Endodermal cell (in vitro differentiated cells): Measurements from ENCODE around the gene ELP5. TPM values are rescaled to one million over a fixed set of nuclear protein-coding genes. Genes with fewer than 3 reads are reported as not detected.
A peak's percentile ranks its signal among the peaks of the same experiment; 100 is the strongest.
"Not testable (repeated sequence)": the region's sequence is repeated elsewhere in the genome, so short reads cannot be mapped to it uniquely, and the experiment has no call there.

Experiments
- DNase-seq: peaks from one replicate; pipeline ENCODE4 v3.0.0-alpha.2; 2017
- H3K27ac ChIP-seq: 2 replicates; pipeline ENCODE4 v1.5.1; 2013; ENCODE audit warnings: mild to moderate bottlenecking, low read depth, low read length, moderate library complexity
- H3K27me3 ChIP-seq: 2 replicates; pipeline ENCODE4 v1.6.1; 2013; ENCODE audit warnings: mild to moderate bottlenecking, low read length, moderate library complexity; ENCODE audit not compliant: insufficient read depth, control insufficient read depth, poor library complexity, severe bottlenecking
- H3K36me3 ChIP-seq: 2 replicates; pipeline ENCODE4 v1.7.0; 2013; ENCODE audit warnings: mild to moderate bottlenecking, low read length, moderate library complexity; ENCODE audit not compliant: control insufficient read depth, insufficient read depth
- H3K4me1 ChIP-seq: one replicate; pipeline ENCODE4 v1.7.0; 2013; ENCODE audit warnings: low read length; ENCODE audit not compliant: control insufficient read depth, insufficient read depth
- H3K4me3 ChIP-seq: 2 replicates; pipeline ENCODE4 v1.5.1; 2013; ENCODE audit warnings: mild to moderate bottlenecking, low read length, moderate library complexity
- H3K9ac ChIP-seq: 2 replicates; pipeline ENCODE4 v1.6.1; 2013; ENCODE audit warnings: mild to moderate bottlenecking, low read length, moderate library complexity; ENCODE audit not compliant: poor library complexity, severe bottlenecking; ENCODE audit errors: extremely low read depth
- H3K9me3 ChIP-seq: 2 replicates; pipeline ENCODE4 v1.6.1; 2013; ENCODE audit warnings: mild to moderate bottlenecking, low read length, moderate library complexity; ENCODE audit not compliant: control insufficient read depth
- H3K27ac Mint-ChIP-seq: 2 replicates; pipeline ENCODE4 v1.8.0; 2020; ENCODE audit warnings: mixed read lengths
- H3K27me3 Mint-ChIP-seq: 2 replicates; pipeline ENCODE4 v1.8.0; 2021; ENCODE audit warnings: mild to moderate bottlenecking, mixed read lengths; ENCODE audit not compliant: insufficient read depth
- H3K36me3 Mint-ChIP-seq: 2 replicates; pipeline ENCODE4 v1.8.0; 2020; ENCODE audit warnings: low read depth, mixed read lengths
- H3K4me1 Mint-ChIP-seq: 2 replicates; pipeline ENCODE4 v1.8.0; 2020; ENCODE audit warnings: mixed read lengths
- H3K4me3 Mint-ChIP-seq: 2 replicates; pipeline ENCODE4 v1.8.0; 2020; ENCODE audit warnings: mild to moderate bottlenecking, moderate library complexity, mixed read lengths
- H3K9me3 Mint-ChIP-seq: 2 replicates; pipeline ENCODE4 v1.8.0; 2020; ENCODE audit warnings: mild to moderate bottlenecking, mixed read lengths
- WGBS, 2 experiments: methylation state at CpG; one replicate each; pipeline versions ENCODE4 v1.1.5 to v1.1.7; 2013; ENCODE audit warnings: missing lambda C conversion rate in 2 of 2, mixed read lengths in 1 of 2; ENCODE audit not compliant: insufficient coverage in 1 of 2, insufficient read length in 1 of 2; 5-methylcytosine and 5-hydroxymethylcytosine counted together
- total RNA-seq, 2 donors: library from RNA; stranded (reverse); fragmentation: NEBNext Ultra II Directional in 1 of 2; extraction: Animal tissue kit (Norgen Biotek cat#: 25700) in 1 of 2; gene quantifications; 2 replicates in 1 of 2; 3 replicates in 1 of 2; pipeline ENCODE4 v1.2.1, GENCODE V29; 2021
- TF ChIP-seq, protein P1 (sequence below): fragments of 200-600 bp; sonication (generic); conservative IDR thresholded peaks from 2 replicates; pipeline ENCODE4 v1.5.0; 2021; ENCODE audit warnings: antibody characterized with exemption, mild to moderate bottlenecking

The ELP5 gene
- total RNA-seq, 2 donors from 2014 or later: 45.3 to 68.0 TPM

DNA sequence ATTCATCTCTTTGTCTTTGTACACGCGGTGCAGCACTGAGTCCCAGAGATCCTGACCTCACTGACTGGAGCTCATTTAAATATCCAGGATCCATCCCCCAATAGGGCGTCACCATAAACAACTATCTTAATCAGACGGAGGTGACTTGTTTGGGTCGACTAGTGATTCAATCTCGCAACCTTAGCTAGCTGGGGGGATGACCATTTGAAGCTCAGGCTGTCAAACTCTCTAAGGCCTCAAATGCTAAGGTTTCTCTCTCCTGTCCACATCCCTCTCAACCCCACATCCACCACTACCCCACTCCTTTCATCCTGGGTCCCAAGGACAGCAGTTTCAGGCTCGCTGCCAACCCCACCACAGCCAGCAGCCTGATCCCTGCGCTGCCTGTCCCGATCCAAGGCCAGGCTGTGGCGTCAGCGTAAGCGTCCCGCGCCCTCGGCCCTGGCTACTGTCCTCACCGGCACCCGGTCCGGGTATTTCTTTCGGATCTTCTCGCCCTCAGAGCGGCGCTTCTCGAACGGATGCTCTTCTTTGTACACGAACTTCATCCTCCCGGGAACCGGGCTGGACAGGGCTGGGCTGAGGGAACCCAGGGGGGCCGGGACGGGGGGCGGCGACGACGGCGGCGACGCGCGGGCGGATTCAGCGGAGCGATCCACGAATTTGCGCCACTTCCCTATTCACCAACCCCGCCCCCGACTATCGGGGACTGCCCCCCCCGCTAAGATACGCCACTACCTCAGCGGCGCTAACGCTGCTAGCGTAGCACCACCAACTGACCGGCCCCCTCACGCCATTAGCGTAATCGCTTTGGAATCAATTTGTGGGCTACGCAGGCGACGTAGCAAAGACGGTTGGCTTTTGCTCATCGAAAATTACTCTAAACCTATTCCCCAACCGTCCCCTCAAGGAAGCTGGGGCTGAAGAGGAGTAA lies 10.0 kb upstream of the ELP5 start, which contains the start of gene GABARAP:
Gene GABARAP (minus strand): TSS at position 667 of the 934 bp plus-strand sequence. CDS start 119 bp downstream, at position 548.
- H3K27ac ChIP-seq: peak within 1 kb of the TSS; percentile 81
- Mint-ChIP-seq H3K9me3 (no peaks in the 10 kb centered on the region), H3K27me3 (no peaks in the 10 kb centered on the region), H3K36me3 (peaks cover 38% of the 10 kb centered on the region), H3K4me1 (peaks cover 23% of the 10 kb centered on the region), H3K27ac (peak within 1 kb of the TSS; percentile 98), H3K4me3 (peak within 1 kb of the TSS; percentile 100)
- TF ChIP-seq, protein P1, sequence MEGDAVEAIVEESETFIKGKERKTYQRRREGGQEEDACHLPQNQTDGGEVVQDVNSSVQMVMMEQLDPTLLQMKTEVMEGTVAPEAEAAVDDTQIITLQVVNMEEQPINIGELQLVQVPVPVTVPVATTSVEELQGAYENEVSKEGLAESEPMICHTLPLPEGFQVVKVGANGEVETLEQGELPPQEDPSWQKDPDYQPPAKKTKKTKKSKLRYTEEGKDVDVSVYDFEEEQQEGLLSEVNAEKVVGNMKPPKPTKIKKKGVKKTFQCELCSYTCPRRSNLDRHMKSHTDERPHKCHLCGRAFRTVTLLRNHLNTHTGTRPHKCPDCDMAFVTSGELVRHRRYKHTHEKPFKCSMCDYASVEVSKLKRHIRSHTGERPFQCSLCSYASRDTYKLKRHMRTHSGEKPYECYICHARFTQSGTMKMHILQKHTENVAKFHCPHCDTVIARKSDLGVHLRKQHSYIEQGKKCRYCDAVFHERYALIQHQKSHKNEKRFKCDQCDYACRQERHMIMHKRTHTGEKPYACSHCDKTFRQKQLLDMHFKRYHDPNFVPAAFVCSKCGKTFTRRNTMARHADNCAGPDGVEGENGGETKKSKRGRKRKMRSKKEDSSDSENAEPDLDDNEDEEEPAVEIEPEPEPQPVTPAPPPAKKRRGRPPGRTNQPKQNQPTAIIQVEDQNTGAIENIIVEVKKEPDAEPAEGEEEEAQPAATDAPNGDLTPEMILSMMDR: no peak
- H3K9me3 ChIP-seq: no peaks in the 10 kb centered on the region
- peak within 1 kb of the TSS; percentile 85 for H3K9ac ChIP-seq
- no peaks in the 10 kb centered on the region for H3K4me1 ChIP-seq
- H3K27me3 ChIP-seq: no peaks in the 10 kb centered on the region
- DNase-seq: peak; percentile 98
- H3K4me3 ChIP-seq: peak within 1 kb of the TSS; percentile 89
- H3K36me3 ChIP-seq: peaks cover 37% of the 10 kb centered on the region
- WGBS, 2 experiments: 0% methylated on average over 26 to 62 of the region's 62 CpGs

DNA sequence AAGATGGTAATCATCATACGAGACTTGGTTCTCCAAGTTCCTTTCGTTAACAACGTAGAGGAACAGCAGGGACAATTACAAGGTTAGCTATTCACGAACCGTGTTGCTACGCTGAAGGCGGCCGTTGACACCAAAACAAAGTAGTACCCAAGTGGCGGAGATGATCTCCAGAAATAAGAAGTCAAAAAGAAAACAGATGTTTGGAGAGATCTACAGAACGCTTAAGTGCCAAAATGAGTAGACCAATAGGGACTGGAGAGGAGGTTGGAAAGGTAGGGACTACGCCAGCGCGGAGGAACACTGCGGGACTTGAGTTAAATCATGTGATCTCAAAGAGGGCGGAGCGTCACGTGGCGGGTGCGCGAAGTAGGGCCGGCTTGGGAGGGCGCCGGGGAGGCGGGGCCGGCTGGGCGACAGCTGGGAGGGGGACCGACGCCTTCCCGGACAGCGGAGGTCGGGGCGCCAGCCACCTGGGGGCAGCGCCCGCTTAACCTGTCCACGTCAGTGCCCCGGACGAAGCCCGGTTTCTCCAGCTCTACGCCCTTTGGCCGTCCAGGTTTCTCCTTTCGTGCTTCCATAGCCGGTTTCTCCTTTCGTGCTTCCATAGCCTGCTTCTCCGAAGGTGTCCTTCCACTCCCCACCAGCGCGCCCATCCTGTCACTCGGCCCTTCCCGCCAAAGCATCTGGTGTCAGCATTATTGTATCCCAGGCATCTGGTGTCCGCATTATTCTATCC lies 9.1 kb upstream of the ELP5 start:
- no peaks in the 10 kb centered on the region for H3K27me3 Mint-ChIP-seq
- H3K36me3 Mint-ChIP-seq: peaks cover 34% of the 10 kb centered on the region
- WGBS, 2 experiments: 4 to 5% methylated on average over 47 to 49 of the region's 49 CpGs

DNA sequence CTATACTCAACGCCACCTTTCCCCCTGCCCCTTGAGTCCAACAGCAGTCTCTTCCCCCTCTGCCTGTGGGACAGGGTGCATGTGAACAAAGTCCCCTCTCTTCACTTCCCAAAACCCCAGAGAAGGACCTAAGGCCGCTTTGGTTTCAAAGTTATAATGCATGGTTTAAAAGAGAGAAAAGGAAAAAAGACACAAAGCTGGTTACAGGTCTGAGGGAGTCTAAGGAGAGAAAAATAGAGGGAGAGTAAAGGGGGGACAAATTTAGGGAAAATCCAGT lies 8.6 kb upstream of the ELP5 start:
- peak overlapping the region; percentile 88 for H3K27ac Mint-ChIP-seq

More for the DNA sequence above, 9.1 kb upstream of the ELP5 start:
- peak; percentile 100 for DNase-seq
- peaks cover 34% of the 10 kb centered on the region for H3K36me3 ChIP-seq
- peak overlapping the region; percentile 71 for H3K27ac ChIP-seq
- TF ChIP-seq, protein P1: no peak
- H3K4me3 ChIP-seq: peak overlapping the region; percentile 89
- peak overlapping the region; percentile 100 for H3K4me3 Mint-ChIP-seq
- no peaks in the 10 kb centered on the region for H3K9me3 ChIP-seq
- no peaks in the 10 kb centered on the region for H3K4me1 ChIP-seq
- H3K9me3 Mint-ChIP-seq: no peaks in the 10 kb centered on the region
- peak overlapping the region; percentile 98 for H3K27ac Mint-ChIP-seq
- H3K27me3 ChIP-seq: no peaks in the 10 kb centered on the region
- H3K4me1 Mint-ChIP-seq: peaks cover 20% of the 10 kb centered on the region
- H3K9ac ChIP-seq: peak overlapping the region; percentile 85

DNA sequence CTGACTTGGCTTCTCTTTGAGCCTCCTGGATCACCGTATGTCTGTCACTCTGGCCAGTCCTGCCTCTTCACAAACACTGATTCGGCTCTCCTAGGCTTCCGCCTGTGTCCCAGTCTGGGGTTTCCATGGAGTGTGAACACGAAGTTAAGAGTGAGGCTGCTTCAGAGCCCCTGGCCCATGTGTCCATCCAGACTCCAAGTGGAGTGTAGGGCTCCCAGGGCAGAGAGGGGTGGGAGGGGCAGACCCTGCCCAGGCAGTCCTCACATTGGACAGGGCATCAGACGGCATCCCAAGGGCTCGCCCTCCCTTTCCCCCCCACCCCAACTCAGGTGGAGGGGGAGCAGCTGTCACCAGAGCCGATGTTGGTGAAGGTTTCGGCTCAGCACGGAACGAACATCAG lies 8.2 kb upstream of the ELP5 start:
- H3K4me1 ChIP-seq, H3K27me3 Mint-ChIP-seq, H3K9me3 Mint-ChIP-seq, H3K27me3 ChIP-seq, H3K9me3 ChIP-seq, H3K4me3 ChIP-seq, H3K27ac ChIP-seq, H3K27ac Mint-ChIP-seq, H3K9ac ChIP-seq: not testable (repeated sequence)
- 92 to 95% methylated on average over 2 to 10 of the region's 10 CpGs for WGBS, 2 experiments
- Mint-ChIP-seq H3K4me3 (peak overlapping the region; percentile 100), H3K36me3 (peaks cover 36% of the 10 kb centered on the region), H3K4me1 (peaks cover 22% of the 10 kb centered on the region)
- peaks cover 34% of the 10 kb centered on the region for H3K36me3 ChIP-seq
- DNase-seq: peak; percentile 52

More for the DNA sequence above, 8.6 kb upstream of the ELP5 start:
- peaks cover 20% of the 10 kb centered on the region for H3K4me1 Mint-ChIP-seq
- Histone ChIP-seq H3K36me3 (peaks cover 34% of the 10 kb centered on the region), H3K9ac (peak overlapping the region; percentile 41), H3K4me3 (peak overlapping the region; percentile 89), H3K4me1 (no peaks in the 10 kb centered on the region), H3K27me3 (no peaks in the 10 kb centered on the region), H3K27ac (peak overlapping the region; percentile 35), H3K9me3 (no peaks in the 10 kb centered on the region)
- H3K4me3 Mint-ChIP-seq: peak overlapping the region; percentile 100
- no peak for DNase-seq
- no peaks in the 10 kb centered on the region for H3K27me3 Mint-ChIP-seq
- WGBS, 2 experiments: 58% methylated on average over 2 of the region's 2 CpGs; no CpG with 5 or more reads in 1 of the 2 experiments
- TF ChIP-seq, protein P1: no peak
- peaks cover 34% of the 10 kb centered on the region for H3K36me3 Mint-ChIP-seq
- no peaks in the 10 kb centered on the region for H3K9me3 Mint-ChIP-seq
